ENCODE results near the gene CKAP5.

The CKAP5 gene

DNA sequence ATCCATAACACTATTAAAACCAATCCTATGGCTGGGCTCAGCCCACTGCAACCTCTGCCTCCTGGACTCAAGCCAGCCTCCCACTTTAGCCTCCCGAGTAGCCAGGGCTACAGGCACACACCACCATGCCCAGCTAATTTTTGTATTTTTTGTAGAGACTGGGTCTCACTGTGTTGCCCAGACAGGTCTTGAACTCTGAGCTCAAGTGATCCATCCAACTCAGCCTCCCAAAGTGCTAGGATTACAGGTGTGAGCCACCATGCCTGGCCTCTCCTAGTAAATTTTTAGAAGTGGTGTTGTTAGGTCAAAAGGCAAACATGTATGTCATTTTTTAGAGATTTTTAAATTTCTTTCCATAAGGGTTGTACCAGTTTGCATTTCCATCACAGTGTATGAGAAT is 112.8 kb downstream of the CKAP5 start:
- Histone ChIP-seq H3K36me3 (ENCODE audit: control insufficient read depth, low read length) (no peaks in the 10 kb centered on the region), H3K9me2 (replicated peaks; ENCODE audit: control insufficient read depth, low read length) (no peaks in the 10 kb centered on the region), H3K27ac (ENCODE audit: low read depth, low read length) (no peak overlapping the region), H3K9me3 (ENCODE audit: control insufficient read depth, insufficient read depth, low read length) (no peaks in the 10 kb centered on the region), H3F3A (ENCODE audit: control insufficient read depth, insufficient read depth) (no peaks in the 10 kb centered on the region), H4K20me1 (ENCODE audit: control insufficient read depth, insufficient read depth, low read depth, low read length) (no peaks in the 10 kb centered on the region), H3K4me2 (ENCODE audit: low read length) (no peak overlapping the region), H3K79me2 (ENCODE audit: control insufficient read depth, low read length) (no peaks in the 10 kb centered on the region), H3K4me1 (ENCODE audit: control insufficient read depth, low read length) (no peaks in the 10 kb centered on the region), H3K27me3 (ENCODE audit: control insufficient read depth, low read length) (no peaks in the 10 kb centered on the region), H3K4me3 (ENCODE audit: low read length) (no peak overlapping the region)
- TF ChIP-seq, protein P1, sequence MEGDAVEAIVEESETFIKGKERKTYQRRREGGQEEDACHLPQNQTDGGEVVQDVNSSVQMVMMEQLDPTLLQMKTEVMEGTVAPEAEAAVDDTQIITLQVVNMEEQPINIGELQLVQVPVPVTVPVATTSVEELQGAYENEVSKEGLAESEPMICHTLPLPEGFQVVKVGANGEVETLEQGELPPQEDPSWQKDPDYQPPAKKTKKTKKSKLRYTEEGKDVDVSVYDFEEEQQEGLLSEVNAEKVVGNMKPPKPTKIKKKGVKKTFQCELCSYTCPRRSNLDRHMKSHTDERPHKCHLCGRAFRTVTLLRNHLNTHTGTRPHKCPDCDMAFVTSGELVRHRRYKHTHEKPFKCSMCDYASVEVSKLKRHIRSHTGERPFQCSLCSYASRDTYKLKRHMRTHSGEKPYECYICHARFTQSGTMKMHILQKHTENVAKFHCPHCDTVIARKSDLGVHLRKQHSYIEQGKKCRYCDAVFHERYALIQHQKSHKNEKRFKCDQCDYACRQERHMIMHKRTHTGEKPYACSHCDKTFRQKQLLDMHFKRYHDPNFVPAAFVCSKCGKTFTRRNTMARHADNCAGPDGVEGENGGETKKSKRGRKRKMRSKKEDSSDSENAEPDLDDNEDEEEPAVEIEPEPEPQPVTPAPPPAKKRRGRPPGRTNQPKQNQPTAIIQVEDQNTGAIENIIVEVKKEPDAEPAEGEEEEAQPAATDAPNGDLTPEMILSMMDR (IDR thresholded peaks at IDR 0.05; ENCODE audit: low read depth, low read length, poor library complexity, severe bottlenecking): no peak
- TF ChIP-seq EZH2phosphoT487 (IDR thresholded peaks at IDR 0.05; ENCODE audit: borderline replicate concordance, low read length): no peak

DNA sequence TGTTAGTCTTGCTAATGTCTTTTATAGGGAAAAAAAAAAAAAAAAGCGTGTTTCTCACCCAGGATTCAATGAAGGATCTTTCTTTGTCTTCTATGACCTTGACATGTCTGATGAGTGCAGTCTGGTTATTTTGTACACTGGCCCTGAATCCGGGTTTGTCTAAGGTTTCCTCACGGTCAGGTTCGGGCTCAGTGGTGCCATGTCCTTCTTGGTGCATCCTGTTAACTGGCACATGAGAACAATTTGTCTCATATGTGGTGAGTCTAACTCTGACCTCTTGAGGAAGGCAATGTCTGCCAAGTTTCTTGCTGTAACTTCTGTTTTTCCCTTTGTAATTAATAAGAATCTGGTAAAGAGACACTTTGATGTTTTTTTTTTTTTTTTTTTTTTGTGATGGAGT is 114.5 kb downstream of the CKAP5 start:
- Histone ChIP-seq H3K36me3 (ENCODE audit: control insufficient read depth, low read length) (no peaks in the 10 kb centered on the region), H3K9me2 (replicated peaks; ENCODE audit: control insufficient read depth, low read length) (no peaks in the 10 kb centered on the region)

DNA sequence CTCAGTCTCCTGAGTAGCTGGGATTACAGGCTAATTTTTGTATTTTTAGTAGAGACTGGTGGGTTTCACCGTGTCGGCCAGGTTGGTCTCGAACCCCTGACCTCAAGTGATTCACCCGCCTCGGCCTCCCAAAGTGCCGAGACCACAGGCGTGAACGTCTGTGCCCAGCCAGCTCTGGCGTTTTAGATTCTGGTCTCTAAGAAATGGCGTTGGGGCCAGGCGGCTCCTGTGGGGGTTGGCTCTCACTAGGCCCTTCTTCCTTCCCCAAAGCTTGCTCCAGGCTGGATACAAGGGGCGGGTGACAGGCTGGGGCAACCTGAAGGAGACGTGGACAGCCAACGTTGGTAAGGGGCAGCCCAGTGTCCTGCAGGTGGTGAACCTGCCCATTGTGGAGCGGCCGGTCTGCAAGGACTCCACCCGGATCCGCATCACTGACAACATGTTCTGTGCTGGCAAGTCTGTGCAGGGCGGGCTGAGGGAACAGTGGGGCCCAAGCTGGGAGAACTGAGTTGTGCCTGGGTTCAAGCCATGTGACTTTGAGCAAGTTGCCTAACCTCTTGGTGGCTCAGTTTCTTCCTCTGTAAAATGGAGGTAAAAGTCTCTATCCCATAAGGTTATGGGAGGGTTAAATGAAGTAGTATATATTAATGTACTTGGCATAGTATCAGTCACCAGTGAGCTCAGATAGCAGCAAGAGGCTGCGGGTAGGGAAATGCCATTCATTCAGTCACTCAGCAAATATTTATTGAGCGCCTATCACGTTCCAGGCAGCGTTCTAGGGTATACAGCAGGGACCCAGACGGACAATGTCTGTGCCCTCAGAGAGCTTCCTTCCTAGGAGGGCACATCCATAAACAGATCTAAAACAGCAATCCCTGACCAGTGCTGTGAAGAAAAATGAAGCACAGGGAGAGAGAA is 116.7 kb downstream of the CKAP5 start:
- TF ChIP-seq EZH2phosphoT487 (IDR thresholded peaks at IDR 0.05; ENCODE audit: borderline replicate concordance, low read length): no peak
- TF ChIP-seq, protein P1 (IDR thresholded peaks at IDR 0.05; ENCODE audit: low read depth, low read length, poor library complexity, severe bottlenecking): no peak
- H3K9me3 ChIP-seq (ENCODE audit: control insufficient read depth, insufficient read depth, low read length): no peaks in the 10 kb centered on the region
- no peaks in the 10 kb centered on the region for H3K79me2 ChIP-seq (ENCODE audit: control insufficient read depth, low read length)
- H3K9me2 ChIP-seq (replicated peaks; ENCODE audit: control insufficient read depth, low read length): no peaks in the 10 kb centered on the region
- no peaks in the 10 kb centered on the region for H3K27me3 ChIP-seq (ENCODE audit: control insufficient read depth, low read length)
- H3K4me3 ChIP-seq (ENCODE audit: low read length): no peak overlapping the region
- H3K27ac ChIP-seq (ENCODE audit: low read depth, low read length): no peak overlapping the region
- no peaks in the 10 kb centered on the region for H3K4me1 ChIP-seq (ENCODE audit: control insufficient read depth, low read length)
- H3K4me2 ChIP-seq (ENCODE audit: low read length): no peak overlapping the region
- H4K20me1 ChIP-seq (ENCODE audit: control insufficient read depth, insufficient read depth, low read depth, low read length): no peaks in the 10 kb centered on the region
- H3F3A ChIP-seq (ENCODE audit: control insufficient read depth, insufficient read depth): no peaks in the 10 kb centered on the region
- H3K36me3 ChIP-seq (ENCODE audit: control insufficient read depth, low read length): no peaks in the 10 kb centered on the region

More for the DNA sequence above, 114.5 kb downstream of the CKAP5 start:
- H3K4me2 ChIP-seq (ENCODE audit: low read length): no peak overlapping the region
- no peak for TF ChIP-seq EZH2phosphoT487 (IDR thresholded peaks at IDR 0.05; ENCODE audit: borderline replicate concordance, low read length)
- TF ChIP-seq, protein P1 (IDR thresholded peaks at IDR 0.05; ENCODE audit: low read depth, low read length, poor library complexity, severe bottlenecking): no peak
- H3F3A ChIP-seq (ENCODE audit: control insufficient read depth, insufficient read depth): no peaks in the 10 kb centered on the region
- no peak overlapping the region for H3K4me3 ChIP-seq (ENCODE audit: low read length)
- no peaks in the 10 kb centered on the region for H3K79me2 ChIP-seq (ENCODE audit: control insufficient read depth, low read length)
- H3K27ac ChIP-seq (ENCODE audit: low read depth, low read length): no peak overlapping the region
- no peaks in the 10 kb centered on the region for H3K9me3 ChIP-seq (ENCODE audit: control insufficient read depth, insufficient read depth, low read length)
- no peaks in the 10 kb centered on the region for H3K4me1 ChIP-seq (ENCODE audit: control insufficient read depth, low read length)
- H4K20me1 ChIP-seq (ENCODE audit: control insufficient read depth, insufficient read depth, low read depth, low read length): no peaks in the 10 kb centered on the region
- H3K27me3 ChIP-seq (ENCODE audit: control insufficient read depth, low read length): no peaks in the 10 kb centered on the region

All from DOHH2 (cell line).